ENCODE measurements around the gene PNPLA6. TPM values are rescaled to one million over a fixed set of nuclear protein-coding genes. Genes with fewer than 3 reads are reported as not detected.

PNPLA6 gene
- total and polyA plus RNA-seq, 2 of the 13 experiments (the other 11 are each of a cell fraction or from before 2014, with no cell fraction given), result 24.9 to 28.2 TPM

DNA sequence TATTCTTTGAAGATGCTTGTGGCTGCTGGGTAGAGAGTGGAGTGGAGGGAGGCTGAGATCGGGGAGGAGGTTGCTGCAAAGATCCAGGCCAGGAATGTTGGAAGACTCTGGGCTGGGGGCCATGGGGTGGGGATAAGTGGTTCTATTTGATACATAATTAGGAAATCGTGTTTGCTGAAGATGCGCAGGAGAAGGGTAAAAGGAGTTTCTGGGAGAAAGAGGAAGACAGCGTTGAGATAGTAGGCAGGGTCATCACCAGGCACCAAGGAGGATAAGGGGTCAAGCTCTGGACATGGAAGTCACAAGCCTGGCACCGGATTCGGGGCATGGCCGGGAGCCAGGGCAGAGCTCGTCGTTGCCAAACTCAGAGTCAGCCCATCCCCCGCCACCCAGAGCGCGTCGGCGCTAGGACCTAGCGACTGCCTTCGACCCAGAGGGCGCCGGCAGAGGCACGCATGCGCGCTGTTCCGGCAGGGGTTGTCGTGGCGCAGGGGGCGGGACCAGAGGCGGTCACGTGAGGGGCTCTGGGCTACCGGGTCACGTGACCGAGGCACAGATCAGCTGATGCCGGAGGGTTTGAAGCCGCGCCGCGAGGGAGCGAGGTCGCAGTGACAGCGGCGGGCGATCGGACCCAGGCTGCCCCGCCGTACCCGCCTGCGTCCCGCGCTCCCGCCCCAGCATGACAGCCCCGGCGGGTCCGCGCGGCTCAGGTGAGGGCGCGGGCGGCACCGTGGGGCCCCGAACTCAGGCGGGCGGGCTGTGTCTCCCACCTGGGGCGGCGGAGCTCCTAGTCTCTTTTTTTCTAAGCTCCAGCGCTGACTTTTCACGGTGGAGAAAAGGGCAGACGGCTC, 13.2 kb upstream of the PNPLA6 start, which contains the start of gene MCOLN1 (continued):
- TF ChIP-seq CBFB (CRISPR knock-in tag; IDR thresholded peaks at IDR 0.05) (peak; percentile 92), CBX5 (CRISPR knock-in tag; IDR thresholded peaks at IDR 0.05; ENCODE audit: borderline replicate concordance) (peak; percentile 86), ZNF205 (CRISPR knock-in tag; IDR thresholded peaks at IDR 0.05) (peak; percentile 67), ZNF83 (CRISPR knock-in tag; IDR thresholded peaks at IDR 0.05; ENCODE audit: borderline replicate concordance) (no peak), UBTF (CRISPR knock-in tag; IDR thresholded peaks at IDR 0.05) (peak; percentile 74), HOXA9 (CRISPR knock-in tag; IDR thresholded peaks at IDR 0.05; ENCODE audit: borderline replicate concordance) (no peak), SNAPC4 (CRISPR knock-in tag; IDR thresholded peaks at IDR 0.05) (no peak), TAF15 (IDR thresholded peaks at IDR 0.05; ENCODE audit: low read depth, low read length, poor library complexity, severe bottlenecking) (no peak), CTCF (CRISPR knock-in tag; IDR thresholded peaks at IDR 0.05) (0 out of 2 replicates have a peak, but pooled peaks have one; percentile 23), ZNF484 (CRISPR knock-in tag; IDR thresholded peaks at IDR 0.05; ENCODE audit: borderline replicate concordance, low read depth) (no peak), TOPORS (CRISPR knock-in tag; IDR thresholded peaks at IDR 0.05) (no peak)
- TF ChIP-seq, protein P1, sequence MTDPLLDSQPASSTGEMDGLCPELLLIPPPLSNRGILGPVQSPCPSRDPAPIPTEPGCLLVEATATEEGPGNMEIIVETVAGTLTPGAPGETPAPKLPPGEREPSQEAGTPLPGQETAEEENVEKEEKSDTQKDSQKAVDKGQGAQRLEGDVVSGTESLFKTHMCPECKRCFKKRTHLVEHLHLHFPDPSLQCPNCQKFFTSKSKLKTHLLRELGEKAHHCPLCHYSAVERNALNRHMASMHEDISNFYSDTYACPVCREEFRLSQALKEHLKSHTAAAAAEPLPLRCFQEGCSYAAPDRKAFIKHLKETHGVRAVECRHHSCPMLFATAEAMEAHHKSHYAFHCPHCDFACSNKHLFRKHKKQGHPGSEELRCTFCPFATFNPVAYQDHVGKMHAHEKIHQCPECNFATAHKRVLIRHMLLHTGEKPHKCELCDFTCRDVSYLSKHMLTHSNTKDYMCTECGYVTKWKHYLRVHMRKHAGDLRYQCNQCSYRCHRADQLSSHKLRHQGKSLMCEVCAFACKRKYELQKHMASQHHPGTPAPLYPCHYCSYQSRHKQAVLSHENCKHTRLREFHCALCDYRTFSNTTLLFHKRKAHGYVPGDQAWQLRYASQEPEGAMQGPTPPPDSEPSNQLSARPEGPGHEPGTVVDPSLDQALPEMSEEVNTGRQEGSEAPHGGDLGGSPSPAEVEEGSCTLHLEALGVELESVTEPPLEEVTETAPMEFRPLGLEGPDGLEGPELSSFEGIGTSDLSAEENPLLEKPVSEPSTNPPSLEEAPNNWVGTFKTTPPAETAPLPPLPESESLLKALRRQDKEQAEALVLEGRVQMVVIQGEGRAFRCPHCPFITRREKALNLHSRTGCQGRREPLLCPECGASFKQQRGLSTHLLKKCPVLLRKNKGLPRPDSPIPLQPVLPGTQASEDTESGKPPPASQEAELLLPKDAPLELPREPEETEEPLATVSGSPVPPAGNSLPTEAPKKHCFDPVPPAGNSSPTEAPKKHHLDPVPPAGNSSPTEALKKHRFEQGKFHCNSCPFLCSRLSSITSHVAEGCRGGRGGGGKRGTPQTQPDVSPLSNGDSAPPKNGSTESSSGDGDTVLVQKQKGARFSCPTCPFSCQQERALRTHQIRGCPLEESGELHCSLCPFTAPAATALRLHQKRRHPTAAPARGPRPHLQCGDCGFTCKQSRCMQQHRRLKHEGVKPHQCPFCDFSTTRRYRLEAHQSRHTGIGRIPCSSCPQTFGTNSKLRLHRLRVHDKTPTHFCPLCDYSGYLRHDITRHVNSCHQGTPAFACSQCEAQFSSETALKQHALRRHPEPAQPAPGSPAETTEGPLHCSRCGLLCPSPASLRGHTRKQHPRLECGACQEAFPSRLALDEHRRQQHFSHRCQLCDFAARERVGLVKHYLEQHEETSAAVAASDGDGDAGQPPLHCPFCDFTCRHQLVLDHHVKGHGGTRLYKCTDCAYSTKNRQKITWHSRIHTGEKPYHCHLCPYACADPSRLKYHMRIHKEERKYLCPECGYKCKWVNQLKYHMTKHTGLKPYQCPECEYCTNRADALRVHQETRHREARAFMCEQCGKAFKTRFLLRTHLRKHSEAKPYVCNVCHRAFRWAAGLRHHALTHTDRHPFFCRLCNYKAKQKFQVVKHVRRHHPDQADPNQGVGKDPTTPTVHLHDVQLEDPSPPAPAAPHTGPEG (CRISPR knock-in tag; IDR thresholded peaks at IDR 0.05), result no peak

All from HepG2 (cell line).